Activated naive CD8-positive, alpha-beta T cell treated with anti-CD3 and anti-CD28 coated beads, Interleukin-2, amount 50 U/mL, for 24 hours (primary cell): ENCODE results near the gene NCMAP.

Experiments
- ATAC-seq: fragments of 150-1000 bp; cut with Tn5 transposase; one replicate; pipeline ENCODE4 v1.10.0; 2021
- DNase-seq: peaks from one replicate; pipeline ENCODE4 v3.0.0; 2021
- H3K27ac Mint-ChIP-seq: one replicate; pipeline ENCODE4 v1.8.0; 2021; ENCODE audit warnings: mild to moderate bottlenecking, mixed read lengths
- H3K27me3 Mint-ChIP-seq: one replicate; pipeline ENCODE4 v1.8.0; 2021; ENCODE audit warnings: mixed read lengths
- H3K36me3 Mint-ChIP-seq: one replicate; pipeline ENCODE4 v1.8.0; 2021; ENCODE audit warnings: low read depth, mixed read lengths
- H3K4me1 Mint-ChIP-seq: one replicate; pipeline ENCODE4 v1.8.0; 2021; ENCODE audit warnings: mixed read lengths
- H3K4me3 Mint-ChIP-seq: one replicate; pipeline ENCODE4 v1.8.0; 2021; ENCODE audit warnings: mild to moderate bottlenecking, moderate library complexity, mixed read lengths
- H3K9me3 Mint-ChIP-seq: one replicate; pipeline ENCODE4 v1.8.0; 2021; ENCODE audit warnings: mixed read lengths

Gene NCMAP

GRCh38 chr1:24570265-24571125 is 14.6 kb downstream of the NCMAP start:
- H3K4me1 Mint-ChIP-seq = peaks cover 17% of the 10 kb centered on the region
- no peaks in the 10 kb centered on the region for H3K9me3 Mint-ChIP-seq
- no peaks in the 10 kb centered on the region for H3K36me3 Mint-ChIP-seq
- no peak overlapping the region for H3K4me3 Mint-ChIP-seq
- ATAC-seq = no peak
- no peak overlapping the region for H3K27ac Mint-ChIP-seq
- no peaks in the 10 kb centered on the region for H3K27me3 Mint-ChIP-seq
- DNase-seq = no peak

- DNase-seq (no peak), ATAC-seq (no peak)
- H3K36me3 Mint-ChIP-seq = no peaks in the 10 kb centered on the region
- H3K4me1 Mint-ChIP-seq = peaks cover 11% of the 10 kb centered on the region
- no peaks in the 10 kb centered on the region for H3K27me3 Mint-ChIP-seq
- H3K9me3 Mint-ChIP-seq = no peaks in the 10 kb centered on the region
- H3K4me3 Mint-ChIP-seq = no peak overlapping the region
- H3K27ac Mint-ChIP-seq = no peak overlapping the region
Observed at GRCh38 chr1:24572301-24572700, 16.4 kb downstream of the NCMAP start.

- DNase-seq (no peak), ATAC-seq (no peak)
- H3K27me3 Mint-ChIP-seq = no peaks in the 10 kb centered on the region
- no peaks in the 10 kb centered on the region for H3K9me3 Mint-ChIP-seq
- H3K36me3 Mint-ChIP-seq = no peaks in the 10 kb centered on the region
- peaks cover 11% of the 10 kb centered on the region for H3K4me1 Mint-ChIP-seq
- H3K4me3 Mint-ChIP-seq = no peak overlapping the region
- H3K27ac Mint-ChIP-seq = no peak overlapping the region
Observed at GRCh38 chr1:24575905-24576587, 20.2 kb downstream of the NCMAP start.

- Mint-ChIP-seq H3K36me3 (no peaks in the 10 kb centered on the region), H3K27ac (no peak overlapping the region), H3K4me1 (no peaks in the 10 kb centered on the region), H3K27me3 (no peaks in the 10 kb centered on the region), H3K4me3 (no peak overlapping the region), H3K9me3 (no peaks in the 10 kb centered on the region)
- DNase-seq (no peak), ATAC-seq (no peak)
Observed at GRCh38 chr1:24578846-24579245, 23.0 kb downstream of the NCMAP start.

GRCh38 chr1:24580756-24581155 is 24.9 kb downstream of the NCMAP start:
- Mint-ChIP-seq H3K9me3 (no peaks in the 10 kb centered on the region), H3K27me3 (peaks cover 4% of the 10 kb centered on the region), H3K27ac (no peak overlapping the region), H3K36me3 (no peaks in the 10 kb centered on the region), H3K4me1 (peaks cover 4% of the 10 kb centered on the region), H3K4me3 (no peak overlapping the region)
- DNase-seq = no peak
- no peak for ATAC-seq

- H3K27ac Mint-ChIP-seq = no peak overlapping the region
- no peaks in the 10 kb centered on the region for H3K36me3 Mint-ChIP-seq
- ATAC-seq (no peak), DNase-seq (no peak)
- H3K4me3 Mint-ChIP-seq = no peak overlapping the region
- peaks cover 4% of the 10 kb centered on the region for H3K27me3 Mint-ChIP-seq
- H3K9me3 Mint-ChIP-seq = no peaks in the 10 kb centered on the region
- H3K4me1 Mint-ChIP-seq = peaks cover 9% of the 10 kb centered on the region
Observed at GRCh38 chr1:24584171-24584647, 28.3 kb downstream of the NCMAP start.

GRCh38 chr1:24586119-24586518 is 30.2 kb downstream of the NCMAP start:
- DNase-seq (no peak), ATAC-seq (no peak)
- Mint-ChIP-seq H3K27ac (no peak overlapping the region), H3K4me1 (peaks cover 9% of the 10 kb centered on the region), H3K9me3 (no peaks in the 10 kb centered on the region), H3K27me3 (peaks cover 4% of the 10 kb centered on the region), H3K36me3 (no peaks in the 10 kb centered on the region), H3K4me3 (no peak overlapping the region)

GRCh38 chr1:24586970-24587820 is 31.3 kb downstream of the NCMAP start:
- Mint-ChIP-seq H3K4me1 (peaks cover 9% of the 10 kb centered on the region), H3K36me3 (no peaks in the 10 kb centered on the region), H3K27me3 (peaks cover 4% of the 10 kb centered on the region), H3K9me3 (no peaks in the 10 kb centered on the region), H3K27ac (peak overlapping the region; percentile 44), H3K4me3 (no peak overlapping the region)
- peak; percentile 45 for DNase-seq
- ATAC-seq = peak; percentile 85

- no peaks in the 10 kb centered on the region for H3K36me3 Mint-ChIP-seq
- ATAC-seq (no peak), DNase-seq (no peak)
- H3K4me3 Mint-ChIP-seq = no peak overlapping the region
- H3K9me3 Mint-ChIP-seq = no peaks in the 10 kb centered on the region
- H3K4me1 Mint-ChIP-seq = peaks cover 9% of the 10 kb centered on the region
- no peak overlapping the region for H3K27ac Mint-ChIP-seq
- H3K27me3 Mint-ChIP-seq = peaks cover 4% of the 10 kb centered on the region
Observed at GRCh38 chr1:24588573-24588972, 32.7 kb downstream of the NCMAP start.

- Mint-ChIP-seq H3K27ac (no peak overlapping the region), H3K4me3 (no peak overlapping the region), H3K27me3 (peaks cover 4% of the 10 kb centered on the region), H3K9me3 (no peaks in the 10 kb centered on the region), H3K36me3 (no peaks in the 10 kb centered on the region), H3K4me1 (peaks cover 6% of the 10 kb centered on the region)
- no peak for ATAC-seq
- DNase-seq = no peak
Observed at GRCh38 chr1:24589200-24589599, 33.3 kb downstream of the NCMAP start.

- Mint-ChIP-seq H3K4me1 (peaks cover 4% of the 10 kb centered on the region), H3K36me3 (no peaks in the 10 kb centered on the region), H3K27me3 (peaks cover 4% of the 10 kb centered on the region), H3K27ac (no peak overlapping the region), H3K9me3 (no peaks in the 10 kb centered on the region), H3K4me3 (no peak overlapping the region)
- DNase-seq = no peak
- no peak for ATAC-seq
Observed at GRCh38 chr1:24591781-24592180, 35.9 kb downstream of the NCMAP start.

GRCh38 chr1:24594328-24594598 is 38.4 kb downstream of the NCMAP start:
- no peak for DNase-seq
- Mint-ChIP-seq H3K27ac (no peak overlapping the region), H3K9me3 (no peaks in the 10 kb centered on the region), H3K4me3 (no peak overlapping the region), H3K4me1 (no peaks in the 10 kb centered on the region), H3K36me3 (no peaks in the 10 kb centered on the region), H3K27me3 (peaks cover 4% of the 10 kb centered on the region)
- no peak for ATAC-seq

- Mint-ChIP-seq H3K27ac (no peak overlapping the region), H3K27me3 (peaks cover 4% of the 10 kb centered on the region), H3K4me1 (no peaks in the 10 kb centered on the region), H3K9me3 (no peaks in the 10 kb centered on the region), H3K36me3 (no peaks in the 10 kb centered on the region), H3K4me3 (no peak overlapping the region)
- ATAC-seq (no peak), DNase-seq (no peak)
Observed at GRCh38 chr1:24596401-24596880, 40.6 kb downstream of the NCMAP start.

- H3K27me3 Mint-ChIP-seq = peaks cover 4% of the 10 kb centered on the region
- H3K36me3 Mint-ChIP-seq = no peaks in the 10 kb centered on the region
- no peaks in the 10 kb centered on the region for H3K9me3 Mint-ChIP-seq
- H3K4me1 Mint-ChIP-seq = no peaks in the 10 kb centered on the region
- DNase-seq (no peak), ATAC-seq (no peak)
- no peak overlapping the region for H3K4me3 Mint-ChIP-seq
- H3K27ac Mint-ChIP-seq = no peak overlapping the region
Observed at GRCh38 chr1:24599265-24599664, 43.4 kb downstream of the NCMAP start.
